Measurements from ENCODE around the gene TOR1AIP1. TPM values are rescaled to one million over a fixed set of nuclear protein-coding genes. Genes with fewer than 3 reads are reported as not detected.
"Not testable (repeated sequence)": the region's sequence is repeated elsewhere in the genome, so short reads cannot be mapped to it uniquely, and the experiment has no call there.

TOR1AIP1 gene
- total RNA-seq, 2 experiments from 2014 or later: 54.6 to 56.5 TPM

DNA sequence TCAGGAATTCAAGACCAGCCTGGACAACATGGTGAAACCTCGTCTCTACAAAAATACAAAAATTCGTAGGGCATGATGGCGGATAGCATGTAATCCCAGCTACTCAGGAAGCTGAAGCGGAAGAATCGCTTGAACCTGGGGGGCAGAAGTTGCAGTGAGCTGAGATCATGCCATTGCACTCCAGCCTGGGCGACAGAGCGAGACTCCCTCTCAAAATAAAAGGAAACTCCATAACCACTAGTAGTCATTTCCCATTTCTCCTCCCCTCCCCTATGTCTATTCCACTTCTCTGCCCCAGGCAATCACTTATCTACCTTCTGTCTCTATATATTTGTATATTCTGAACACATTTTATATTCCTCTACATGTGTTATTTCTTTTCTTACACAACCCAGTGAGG lies 68.6 kb downstream of the TOR1AIP1 start:
- no peak for DNase-seq
- Mint-ChIP-seq H3K27ac (no peak overlapping the region), H3K4me3 (no peak overlapping the region), H3K27me3 (no peaks in the 10 kb centered on the region), H3K9me3 (no peaks in the 10 kb centered on the region), H3K36me3 (no peaks in the 10 kb centered on the region), H3K4me1 (peaks cover 17% of the 10 kb centered on the region)

DNA sequence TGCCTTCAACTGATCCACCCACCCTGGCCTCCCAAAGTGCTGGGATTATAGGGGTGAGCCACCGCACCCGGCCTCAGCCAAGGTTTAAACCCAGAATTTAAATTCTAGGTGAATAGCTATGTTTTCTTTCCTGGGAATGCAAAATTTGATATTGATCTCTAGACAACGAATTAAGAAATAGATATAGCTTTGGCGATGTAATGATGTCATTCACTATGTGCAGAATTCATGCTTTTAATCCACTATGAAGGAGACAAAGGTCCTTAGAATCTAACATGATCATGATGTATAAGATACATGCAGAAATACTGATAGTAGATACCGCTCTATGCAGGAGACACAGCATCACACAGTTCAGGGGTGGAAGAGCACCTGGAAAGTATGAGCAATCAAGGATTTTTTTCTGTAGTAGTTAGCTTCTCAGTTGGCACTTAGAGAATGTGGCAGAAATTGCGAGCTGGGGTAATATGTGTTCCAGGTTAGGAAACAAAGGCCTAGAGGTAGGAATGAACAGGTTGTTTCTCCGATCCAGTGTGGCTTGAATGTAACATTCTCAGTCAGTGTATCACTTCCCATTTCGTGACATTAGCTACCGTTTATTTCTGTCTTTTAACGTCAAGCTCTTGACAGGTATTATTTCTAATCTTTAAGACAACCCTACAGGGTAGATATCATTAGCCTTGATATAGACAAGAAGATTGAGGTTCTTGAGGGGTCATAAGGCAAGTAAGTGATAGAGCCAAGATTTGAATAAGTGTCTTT lies 69.5 kb downstream of the TOR1AIP1 start:
- no peak overlapping the region for H3K4me3 Mint-ChIP-seq
- H3K9me3 Mint-ChIP-seq: no peaks in the 10 kb centered on the region
- peak overlapping the region; percentile 96 for H3K27ac Mint-ChIP-seq
- DNase-seq: no peak
- peaks cover 23% of the 10 kb centered on the region for H3K4me1 Mint-ChIP-seq
- H3K27me3 Mint-ChIP-seq: no peaks in the 10 kb centered on the region
- H3K36me3 Mint-ChIP-seq: no peaks in the 10 kb centered on the region

DNA sequence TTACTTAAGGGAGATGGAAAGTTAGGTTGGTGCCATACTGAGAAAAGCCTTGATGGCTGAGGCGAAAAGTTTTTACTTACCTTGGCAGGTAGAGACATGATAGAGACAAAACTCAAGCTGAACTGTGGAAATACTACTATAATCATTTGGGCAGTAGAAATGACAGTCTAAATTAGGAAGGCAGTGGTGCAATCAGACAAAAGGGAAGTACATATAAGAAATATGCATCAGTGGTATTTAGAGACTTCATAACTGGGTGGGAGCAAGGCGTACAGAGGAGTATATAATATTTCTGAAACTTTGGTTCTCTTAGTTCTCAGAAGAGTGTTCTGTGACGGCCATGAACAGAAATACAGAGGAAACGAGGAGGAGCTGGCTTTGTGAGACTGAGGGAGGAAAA lies 70.1 kb downstream of the TOR1AIP1 start:
- H3K4me3 Mint-ChIP-seq: no peak overlapping the region
- H3K36me3 Mint-ChIP-seq: no peaks in the 10 kb centered on the region
- no peaks in the 10 kb centered on the region for H3K9me3 Mint-ChIP-seq
- no peak for DNase-seq
- H3K4me1 Mint-ChIP-seq: peaks cover 26% of the 10 kb centered on the region
- peak overlapping the region; percentile 96 for H3K27ac Mint-ChIP-seq
- no peaks in the 10 kb centered on the region for H3K27me3 Mint-ChIP-seq

DNA sequence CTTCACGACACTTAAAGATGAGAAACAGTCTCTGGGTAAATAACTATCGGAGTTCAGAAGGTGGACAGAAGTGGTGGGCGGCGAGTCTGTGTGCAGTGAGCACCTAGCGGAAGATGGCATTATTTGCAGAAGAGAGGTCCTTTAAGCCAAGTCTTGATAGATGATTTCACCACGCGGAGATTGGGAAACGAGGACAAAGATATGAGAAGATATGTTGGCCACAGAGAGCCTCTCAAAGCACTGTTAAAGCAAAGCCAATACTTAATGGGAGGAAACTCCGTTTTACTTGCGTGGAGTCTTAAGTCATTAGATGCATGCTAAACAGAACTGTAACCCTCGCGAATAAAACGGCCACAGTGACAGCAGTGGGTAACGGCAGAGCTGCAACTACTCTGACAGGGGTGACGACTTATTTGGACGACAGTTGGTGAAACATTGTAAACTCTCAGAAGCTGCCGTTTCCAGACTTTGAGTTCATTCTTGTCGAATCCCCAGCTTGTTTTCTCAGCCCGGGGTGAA lies 71.9 kb downstream of the TOR1AIP1 start:
- DNase-seq: peak; percentile 43
- Mint-ChIP-seq H3K4me1 (peaks cover 34% of the 10 kb centered on the region), H3K36me3 (peaks cover 1% of the 10 kb centered on the region), H3K4me3 (peak overlapping the region; percentile 88), H3K9me3 (no peaks in the 10 kb centered on the region), H3K27ac (peak overlapping the region; percentile 96), H3K27me3 (no peaks in the 10 kb centered on the region)

DNA sequence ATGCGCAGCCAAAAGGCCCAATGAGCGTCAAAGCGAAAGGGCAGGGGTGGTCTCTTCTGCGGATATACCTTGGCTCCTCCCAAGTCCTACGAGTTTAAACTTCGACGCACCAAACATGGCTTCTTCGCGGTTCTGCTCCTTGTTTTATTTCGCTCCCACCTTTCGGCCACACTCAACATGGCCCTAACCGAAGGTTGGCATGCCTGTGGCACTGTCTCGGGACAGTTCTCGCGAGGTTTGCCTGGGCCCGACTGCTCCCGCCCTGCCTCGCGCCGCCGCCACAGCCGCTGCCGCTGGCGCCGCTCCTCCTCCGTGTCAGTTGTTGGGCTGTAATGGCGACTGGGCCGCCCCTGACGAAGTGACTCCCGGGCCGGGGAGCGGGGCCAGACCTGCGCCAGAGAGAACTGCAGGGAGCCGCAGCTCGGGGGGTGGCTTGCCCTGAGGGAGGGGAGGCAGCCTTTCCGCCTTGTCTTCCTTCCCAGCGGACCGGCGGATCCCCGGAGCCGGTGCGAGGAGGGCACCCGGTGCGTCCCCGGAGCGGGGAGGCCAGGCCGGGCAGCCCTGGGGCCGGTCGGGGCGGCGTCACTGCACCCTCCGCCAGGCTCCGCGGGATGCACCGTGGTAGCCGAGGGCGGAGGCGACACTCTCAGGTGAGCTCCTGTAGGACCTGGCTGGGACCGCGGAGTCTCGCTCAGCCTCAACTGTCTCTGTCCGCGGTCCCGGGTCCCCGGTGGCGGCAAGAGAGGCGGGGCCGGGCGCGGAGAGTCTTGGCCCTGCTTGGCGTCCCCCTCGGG lies 72.6 kb downstream of the TOR1AIP1 start, which contains the start of gene CEP350:
CEP350 (plus strand) TSS at position 318 of the 794 bp plus-strand sequence. CDS start 31,372 bp downstream, outside the sequence.
- DNase-seq: peak; percentile 98
- no peaks in the 10 kb centered on the region for H3K27me3 Mint-ChIP-seq
- peak within 1 kb of the TSS; percentile 88 for H3K4me3 Mint-ChIP-seq
- peaks cover 37% of the 10 kb centered on the region for H3K4me1 Mint-ChIP-seq
- H3K9me3 Mint-ChIP-seq: no peaks in the 10 kb centered on the region
- peak within 1 kb of the TSS; percentile 96 for H3K27ac Mint-ChIP-seq
- H3K36me3 Mint-ChIP-seq: peaks cover 2% of the 10 kb centered on the region

DNA sequence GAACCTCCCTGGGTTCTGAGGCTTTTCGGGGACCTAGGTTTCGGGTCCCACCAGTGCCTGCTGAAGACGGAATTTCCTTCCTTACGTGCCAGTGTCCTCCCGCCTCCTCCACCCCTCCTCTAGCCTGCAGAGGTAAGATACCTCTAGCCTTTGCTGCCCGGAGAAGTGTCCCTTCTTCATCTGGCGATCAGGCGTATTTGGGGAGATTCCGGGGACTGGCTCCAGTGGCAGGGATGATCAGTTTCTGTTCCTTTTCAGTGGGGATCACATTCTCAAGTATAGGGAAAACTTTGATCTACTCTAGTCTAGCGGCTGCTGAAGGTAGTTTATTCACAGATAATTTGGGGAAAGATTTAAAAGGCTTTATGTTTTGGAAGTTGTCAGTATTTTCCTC lies 73.2 kb downstream of the TOR1AIP1 start:
- H3K27ac Mint-ChIP-seq: peak overlapping the region; percentile 78
- peak overlapping the region; percentile 88 for H3K4me3 Mint-ChIP-seq
- no peaks in the 10 kb centered on the region for H3K9me3 Mint-ChIP-seq
- H3K36me3 Mint-ChIP-seq: peaks cover 4% of the 10 kb centered on the region
- no peaks in the 10 kb centered on the region for H3K27me3 Mint-ChIP-seq
- H3K4me1 Mint-ChIP-seq: peaks cover 40% of the 10 kb centered on the region
- DNase-seq: no peak

DNA sequence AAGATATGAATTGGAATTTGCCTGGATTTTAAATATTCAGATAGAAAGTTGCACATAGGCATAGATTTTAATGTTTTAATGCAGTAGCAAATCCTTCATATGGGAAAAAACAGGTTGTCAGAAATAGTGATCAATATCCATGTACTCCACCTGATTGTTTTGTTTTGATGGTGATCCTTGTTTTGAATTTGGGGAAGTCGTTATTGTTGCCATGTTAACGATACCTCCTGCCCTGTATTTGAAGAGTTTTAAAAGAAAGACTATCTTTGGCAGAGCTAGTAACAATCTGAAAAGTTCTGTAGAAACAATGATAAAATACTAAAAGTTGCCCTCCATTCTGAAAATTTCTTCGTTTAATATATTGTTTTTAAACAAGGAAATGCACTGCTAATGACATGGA lies 73.6 kb downstream of the TOR1AIP1 start:
- Mint-ChIP-seq H3K9me3 (no peaks in the 10 kb centered on the region), H3K4me3 (peak overlapping the region; percentile 88), H3K4me1 (peaks cover 42% of the 10 kb centered on the region), H3K27ac (peak overlapping the region; percentile 78), H3K36me3 (peaks cover 6% of the 10 kb centered on the region), H3K27me3 (no peaks in the 10 kb centered on the region)
- DNase-seq: no peak

DNA sequence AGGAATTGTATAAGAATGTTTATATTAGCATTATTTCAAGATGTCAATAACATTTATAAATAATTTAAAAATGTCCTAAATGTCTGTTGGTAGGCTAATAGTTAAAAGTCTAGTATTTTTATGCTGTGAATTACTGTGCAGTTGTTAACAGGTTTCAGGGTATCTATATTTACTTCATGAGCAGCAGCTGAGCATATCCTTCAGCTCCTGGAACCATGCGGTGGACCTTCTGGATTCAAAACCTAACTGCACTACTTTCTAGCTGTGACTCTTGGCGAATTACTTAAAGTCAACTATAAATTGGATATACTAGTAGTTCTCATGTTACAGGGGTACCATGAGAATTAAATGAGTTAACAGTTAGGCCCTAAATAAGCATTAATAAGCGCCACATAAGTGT lies 76.3 kb downstream of the TOR1AIP1 start:
- no peak for DNase-seq
- Mint-ChIP-seq H3K4me3 (no peak overlapping the region), H3K4me1 (peaks cover 40% of the 10 kb centered on the region), H3K36me3 (peaks cover 20% of the 10 kb centered on the region), H3K27ac (no peak overlapping the region), H3K9me3 (peaks cover 3% of the 10 kb centered on the region), H3K27me3 (no peaks in the 10 kb centered on the region)

DNA sequence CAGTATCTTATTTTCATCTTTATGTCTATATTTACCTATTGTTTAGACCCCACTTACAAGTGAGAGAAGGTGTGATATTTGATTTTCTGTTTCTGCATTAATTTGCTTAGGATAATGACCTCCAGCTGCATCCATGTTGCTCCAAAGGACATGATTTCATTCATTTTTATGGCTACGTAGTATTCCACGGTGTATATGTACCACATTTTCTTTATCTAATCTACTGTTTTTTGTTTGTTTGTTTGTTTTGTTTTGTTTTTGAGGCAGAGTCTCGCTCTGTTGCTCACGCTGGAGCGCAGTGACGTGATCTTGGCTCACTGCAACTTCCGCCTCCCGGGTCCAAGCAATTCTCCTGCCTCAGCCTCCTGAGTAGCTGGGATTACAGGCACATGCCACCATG lies 80.1 kb downstream of the TOR1AIP1 start:
- not testable (repeated sequence) for H3K9me3 Mint-ChIP-seq, H3K27me3 Mint-ChIP-seq, H3K4me3 Mint-ChIP-seq, H3K27ac Mint-ChIP-seq, DNase-seq
- Mint-ChIP-seq H3K4me1 (peaks cover 40% of the 10 kb centered on the region), H3K36me3 (peaks cover 29% of the 10 kb centered on the region)

DNA sequence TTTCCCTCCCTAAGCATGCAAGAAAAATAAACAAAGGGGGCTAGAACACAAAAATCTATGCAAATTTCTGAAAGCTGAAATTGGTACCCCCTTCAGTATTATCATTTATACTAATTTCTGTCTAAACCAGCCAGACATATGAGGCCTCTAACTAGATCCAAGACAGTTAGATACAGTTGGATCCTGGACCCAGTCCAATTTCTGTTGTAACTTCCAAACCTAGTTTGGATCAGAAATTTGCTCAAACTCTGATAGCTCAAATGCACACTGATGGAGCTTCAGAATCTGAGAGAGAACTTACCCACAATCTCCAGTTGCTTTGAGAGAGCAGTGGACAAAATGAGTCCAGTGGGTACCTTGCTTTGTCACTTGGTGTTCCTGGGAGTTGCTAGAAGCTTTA lies 84.5 kb downstream of the TOR1AIP1 start:
- Mint-ChIP-seq H3K4me1 (peaks cover 46% of the 10 kb centered on the region), H3K36me3 (peaks cover 39% of the 10 kb centered on the region), H3K27me3 (no peaks in the 10 kb centered on the region), H3K4me3 (no peak overlapping the region), H3K27ac (no peak overlapping the region), H3K9me3 (peaks cover 7% of the 10 kb centered on the region)
- no peak for DNase-seq

DNA sequence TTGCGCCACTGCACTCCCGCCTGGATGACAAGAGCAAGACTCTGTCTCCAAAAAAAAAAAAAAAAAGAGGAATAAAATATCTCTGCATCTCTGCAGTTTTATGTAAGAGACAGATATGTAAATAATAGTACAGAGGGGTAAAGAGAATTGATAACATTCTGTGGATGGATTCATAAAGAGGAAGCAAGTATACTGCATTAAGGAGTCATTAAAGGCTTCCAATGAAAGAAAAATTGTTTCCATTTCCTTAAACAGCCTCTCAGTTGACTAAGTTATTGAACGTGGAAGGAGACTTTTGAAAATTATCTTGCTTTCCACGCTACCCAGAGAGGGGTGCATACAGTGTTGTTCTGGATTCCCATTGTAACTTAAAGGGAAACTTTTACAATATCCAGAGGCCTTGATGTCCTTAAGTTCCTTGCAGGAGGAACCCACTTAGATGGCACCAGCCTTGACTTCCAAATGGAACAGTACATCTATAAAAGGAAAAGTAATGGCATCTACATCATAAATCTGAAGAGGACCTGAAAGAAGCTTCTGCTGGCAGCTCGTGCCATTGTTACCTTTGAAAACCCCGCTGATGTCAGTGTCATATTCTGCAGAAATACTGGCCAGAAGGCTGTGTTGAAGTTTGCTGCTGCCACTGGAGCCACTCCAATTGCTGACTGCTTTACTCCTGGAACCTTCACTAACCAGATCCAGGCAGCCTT lies 86.4 kb downstream of the TOR1AIP1 start:
- DNase-seq: no peak
- Mint-ChIP-seq H3K9me3 (peaks cover 4% of the 10 kb centered on the region), H3K4me3 (no peak overlapping the region), H3K27me3 (no peaks in the 10 kb centered on the region), H3K36me3 (peaks cover 38% of the 10 kb centered on the region), H3K4me1 (peaks cover 42% of the 10 kb centered on the region), H3K27ac (no peak overlapping the region)

DNA sequence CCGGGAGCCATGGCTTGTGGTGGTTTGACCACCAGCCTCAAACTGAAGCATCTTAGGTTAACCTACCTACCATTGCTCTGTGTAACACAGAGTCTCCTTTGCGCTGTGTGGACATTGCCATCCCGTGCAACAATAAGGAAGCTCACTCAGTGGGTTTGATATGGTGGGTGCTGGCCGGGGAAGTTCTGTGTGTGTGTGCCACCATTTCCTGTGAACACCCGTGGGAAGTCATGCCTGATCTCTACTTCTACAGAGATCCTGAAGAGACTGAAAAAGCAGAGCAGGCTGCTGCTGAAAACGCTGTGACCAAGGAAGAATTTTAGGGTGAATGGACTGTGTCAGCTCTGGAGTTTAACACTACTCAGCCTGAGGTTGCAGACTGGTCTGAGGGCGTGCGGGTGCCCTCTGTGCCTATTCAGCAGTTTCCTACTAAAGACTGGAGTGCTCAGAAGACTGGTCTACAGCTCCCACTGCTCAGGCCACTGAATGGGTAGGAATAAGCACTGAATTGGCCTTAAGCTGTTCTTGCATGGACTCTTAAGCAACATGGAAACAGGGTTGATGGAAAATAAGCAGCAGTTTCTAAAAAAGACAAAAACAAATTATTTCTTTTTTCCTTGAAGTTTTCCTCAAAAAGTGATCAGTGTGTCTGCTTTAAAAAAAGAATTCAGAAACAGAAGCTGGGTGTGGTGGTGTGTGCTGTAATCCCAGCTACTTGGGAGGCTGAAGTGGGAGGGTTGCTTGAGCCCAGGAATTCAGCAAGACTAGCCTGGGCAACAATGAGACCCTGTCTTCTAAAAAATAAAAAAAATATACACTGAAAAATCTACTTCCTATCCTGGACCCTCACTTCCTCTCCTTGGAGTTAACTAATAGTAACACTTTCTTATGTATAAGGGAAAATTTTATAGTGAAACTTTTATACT lies 87.2 kb downstream of the TOR1AIP1 start:
- Mint-ChIP-seq H3K27me3 (no peaks in the 10 kb centered on the region), H3K4me1 (peaks cover 39% of the 10 kb centered on the region), H3K4me3 (no peak overlapping the region), H3K27ac (no peak overlapping the region), H3K9me3 (peaks cover 4% of the 10 kb centered on the region), H3K36me3 (peaks cover 38% of the 10 kb centered on the region)
- DNase-seq: no peak
